SK-N-SH (cell line): ENCODE measurements around the gene AGAP2. TPM values are rescaled to one million over a fixed set of nuclear protein-coding genes. Genes with fewer than 3 reads are reported as not detected.
A peak's percentile ranks its signal among the peaks of the same experiment; 100 is the strongest.

ENCODE experiments used
- CTCF ChIA-PET: fragments of 300-600, 350-600 bp; formaldehyde crosslinking; extraction: SDS; loops from one replicate; lab custom pipeline; 2021; lab: Yijun Ruan, JAX
- POLR2A ChIA-PET: fragments of 350-600 bp; sonication (Branson Sonifier 250); formaldehyde crosslinking; extraction: SDS; loops from one replicate; lab custom pipeline; 2020; ENCODE audit warnings: antibody characterized with exemption, inconsistent platforms; lab: Yijun Ruan, JAX
- DNase-seq: peaks from one replicate; pipeline ENCODE4 v3.0.0; 2012
- H2AFZ ChIP-seq: fragments of 200-600 bp; sonication (generic); 2 replicates; pipeline ENCODE4 v1.8.1; 2016; ENCODE audit warnings: antibody characterized with exemption, mild to moderate bottlenecking, low read depth
- H3F3A ChIP-seq: fragments of 200-600 bp; sonication (generic); replicated peaks from 2 replicates; pipeline ENCODE3; 2016; ENCODE audit warnings: antibody characterized with exemption, mild to moderate bottlenecking; ENCODE audit not compliant: insufficient read depth
- H3K27ac ChIP-seq, 2 experiments: fragments of 200-500 bp in 1 of 2; fragments of 200-600 bp in 1 of 2; sonication (Bioruptor generic) in 1 of 2; sonication (generic), shearing (Covaris generic) in 1 of 2; 2 replicates each; pipeline versions ENCODE4 v1.5.1 to v1.6.1; 2014 to 2016; ENCODE audit warnings: low read depth in 2 of 2, inconsistent platforms in 1 of 2, low read length in 1 of 2, mild to moderate bottlenecking in 1 of 2, mixed read lengths in 1 of 2
- H3K27me3 ChIP-seq: fragments of 200-600 bp; sonication (generic), shearing (Covaris generic); 2 replicates; pipeline ENCODE4 v1.6.1; 2016; ENCODE audit warnings: mixed run types; ENCODE audit not compliant: insufficient read depth
- H3K36me3 ChIP-seq, 2 experiments: fragments of 200-500 bp in 1 of 2; fragments of 200-600 bp in 1 of 2; sonication (Bioruptor generic) in 1 of 2; sonication (generic) in 1 of 2; replicated peaks in 1 of 2; 2 replicates each; pipeline versions ENCODE3 to v1.5.1; 2014 to 2016; ENCODE audit warnings: low read length in 1 of 2, mild to moderate bottlenecking in 1 of 2; ENCODE audit not compliant: insufficient read depth in 2 of 2, control insufficient read depth in 1 of 2
- H3K4me1 ChIP-seq, 2 experiments: fragments of 200-500 bp in 1 of 2; fragments of 200-600 bp in 1 of 2; sonication (Bioruptor generic) in 1 of 2; sonication (generic), shearing (Covaris generic) in 1 of 2; 2 replicates each; pipeline versions ENCODE4 v1.5.1 to v1.6.1; 2014 to 2016; ENCODE audit warnings: low read depth in 1 of 2, low read length in 1 of 2, mixed run types in 1 of 2; ENCODE audit not compliant: insufficient read depth in 2 of 2, control insufficient read depth in 1 of 2
- H3K4me2 ChIP-seq: fragments of 200-600 bp; sonication (generic), shearing (Covaris generic); 2 replicates; pipeline ENCODE4 v1.6.1; 2017; ENCODE audit warnings: mixed run types
- H3K4me3 ChIP-seq, 2 experiments: fragments of 200-500 bp in 1 of 2; fragments of 200-600 bp in 1 of 2; sonication (Bioruptor generic) in 1 of 2; sonication (generic), shearing (Covaris generic) in 1 of 2; 2 replicates each; pipeline versions ENCODE4 v1.5.1 to v1.8.1; 2014 to 2016; ENCODE audit warnings: low read depth in 2 of 2, inconsistent platforms in 1 of 2, low read length in 1 of 2, mild to moderate bottlenecking in 1 of 2, mixed read lengths in 1 of 2, moderate library complexity in 1 of 2
- H3K79me2 ChIP-seq: fragments of 200-600 bp; sonication (generic); 2 replicates; pipeline ENCODE4 v1.8.1; 2017; ENCODE audit warnings: mild to moderate bottlenecking; ENCODE audit not compliant: insufficient read depth
- H3K9ac ChIP-seq: fragments of 200-600 bp; sonication (generic); 2 replicates; pipeline ENCODE4 v1.6.1; 2017; ENCODE audit warnings: mixed run types
- H3K9me2 ChIP-seq: fragments of 200-600 bp; sonication (generic); 2 replicates; pipeline ENCODE4 v1.6.1; 2017; ENCODE audit warnings: mixed run types
- H3K9me3 ChIP-seq: fragments of 200-600 bp; sonication (generic); 2 replicates; pipeline ENCODE4 v1.6.1; 2017; ENCODE audit warnings: mixed run types, mild to moderate bottlenecking, moderate library complexity
- H4K20me1 ChIP-seq: fragments of 200-600 bp; sonication (generic); 2 replicates; pipeline ENCODE4 v1.6.1; 2017; ENCODE audit warnings: mild to moderate bottlenecking, mixed run types; ENCODE audit not compliant: insufficient read depth
- EP300 ChIP-seq, 2 experiments: IDR thresholded peaks; 2 replicates each; pipeline versions ENCODE4 v1.4.0 to v1.6.1; 2012; ENCODE audit warnings: borderline replicate concordance in 1 of 2, low read depth in 1 of 2, low read length in 1 of 2
- EZH2phosphoT487 ChIP-seq: fragments of 200-600 bp; sonication (generic); IDR thresholded peaks from 2 replicates; pipeline ENCODE4 v1.6.1; 2017; ENCODE audit warnings: low read depth, mixed run types, mild to moderate bottlenecking, antibody characterized with exemption, moderate library complexity, borderline replicate concordance
- FOSL2 ChIP-seq: IDR thresholded peaks from 2 replicates; pipeline ENCODE4 v1.4.0; 2012; ENCODE audit warnings: low read depth, mild to moderate bottlenecking, moderate library complexity, borderline replicate concordance
- FOXJ3 ChIP-seq: sonication (generic); formaldehyde crosslinking; IDR thresholded peaks from 2 replicates; pipeline ENCODE4 v1.5.1; 2020; ENCODE audit warnings: mild to moderate bottlenecking, missing genetic modification reagents
- FOXM1 ChIP-seq: IDR thresholded peaks from 2 replicates; pipeline ENCODE4 v1.4.0; 2012; ENCODE audit warnings: low read depth, mild to moderate bottlenecking
- GATA2 ChIP-seq: sonication (generic); formaldehyde crosslinking; IDR thresholded peaks from 2 replicates; pipeline ENCODE4 v1.5.0; 2020; ENCODE audit warnings: mild to moderate bottlenecking, missing genetic modification reagents
- JUND ChIP-seq: IDR thresholded peaks from 2 replicates; pipeline ENCODE4 v1.4.0; 2012
- MEF2A ChIP-seq: IDR thresholded peaks from 2 replicates; pipeline ENCODE4 v1.4.0; 2012; ENCODE audit warnings: low read depth, borderline replicate concordance
- NFIC ChIP-seq: IDR thresholded peaks from 2 replicates; pipeline ENCODE4 v1.4.0; 2012; ENCODE audit warnings: borderline replicate concordance
- RAD21 ChIP-seq: IDR thresholded peaks from 2 replicates; pipeline ENCODE4 v1.6.1; 2012; ENCODE audit warnings: mild to moderate bottlenecking, low read length
- RCOR1 ChIP-seq: fragments of 150-350 bp; IDR thresholded peaks from 2 replicates; pipeline ENCODE4 v1.6.1; 2017; ENCODE audit warnings: antibody characterized with exemption, low read length
- REST ChIP-seq: IDR thresholded peaks from 2 replicates; pipeline ENCODE4 v1.6.1; 2012; ENCODE audit warnings: mild to moderate bottlenecking, low read depth, low read length, moderate library complexity
- RXRA ChIP-seq: IDR thresholded peaks from 2 replicates; pipeline ENCODE4 v1.4.0; 2012; ENCODE audit warnings: low read depth, mild to moderate bottlenecking, borderline replicate concordance
- TAF1 ChIP-seq: IDR thresholded peaks from 2 replicates; pipeline ENCODE4 v1.6.1; 2012; ENCODE audit warnings: low read depth, mild to moderate bottlenecking, low read length, moderate library complexity, borderline replicate concordance
- USF2 ChIP-seq: fragments of 150-350 bp; IDR thresholded peaks from 2 replicates; pipeline ENCODE4 v1.6.1; 2017; ENCODE audit warnings: antibody characterized with exemption, low read length, low read depth, borderline replicate concordance
- YY1 ChIP-seq: IDR thresholded peaks from 2 replicates; pipeline ENCODE4 v1.4.0; 2012; ENCODE audit warnings: low read depth, mild to moderate bottlenecking
- WGBS: methylation state at CpG from one replicate; pipeline ENCODE4 v1.1.6; 2017; ENCODE audit warnings: low lambda C conversion rate; 5-methylcytosine and 5-hydroxymethylcytosine counted together
- polyA plus RNA-seq, 3 experiments: library from polyadenylated mRNA; depleted of rRNA; stranded (reverse); fragments of >200 nt; gene quantifications; 2 replicates each; pipeline ENCODE4 v1.2.3, GENCODE V29; 2012

The AGAP2 gene
- polyA plus RNA-seq, 1 of the 3 experiments (the other 2 are of a cell fraction) = 5.2 TPM

GRCh38 chr12:57767305-57767698 lies 28.8 kb upstream of the AGAP2 start:
- Histone ChIP-seq H3K4me3 (no peak overlapping the region), H3K27me3 (no peaks in the 10 kb centered on the region; the same call in 1 of the 2 replicates), H3K4me2 (no peak overlapping the region), H3F3A (peaks cover 6% of the 10 kb centered on the region), H3K9ac (no peak overlapping the region), H3K9me3 (no peaks in the 10 kb centered on the region), H4K20me1 (no peaks in the 10 kb centered on the region), H3K79me2 (peaks cover 13% of the 10 kb centered on the region; the same call in 1 of the 2 replicates), H3K36me3 (peaks cover 5 to 19% of the 10 kb centered on the region in 2 experiments), H3K4me1 (peaks cover 3 to 33% of the 10 kb centered on the region in 2 experiments; a peak in 1 of 4 replicates), H2AFZ (no peak overlapping the region), H3K27ac (no peak overlapping the region), H3K9me2 (no peaks in the 10 kb centered on the region)
- DNase-seq = no peak
- POLR2A ChIA-PET = interaction anchor here (0.6 to 2.0 kb wide), 2 partner anchors 11 to 1060 kb away, joined by 3 to 9 read pairs; no protein-coding TSS in a partner anchor
- TF ChIP-seq USF2 (no peak), TAF1 (no peak), MEF2A (no peak), FOSL2 (no peak), RXRA (no peak), RCOR1 (no peak), FOXM1 (no peak), EP300 (IDR thresholded peaks at IDR 0.05; ENCODE audit: borderline replicate concordance in 1 of 2, low read depth in 1 of 2, low read length in 1 of 2) (no peak), EZH2phosphoT487 (no peak), RAD21 (no peak), FOXJ3 (CRISPR knock-in tag) (no peak), YY1 (no peak), NFIC (no peak), JUND (no peak)
- CTCF ChIA-PET = interaction anchor here (0.9 to 3.1 kb wide), 8 partner anchors 8 to 139 kb away, joined by 3 to 27 read pairs (median 4); no protein-coding TSS in a partner anchor

- Histone ChIP-seq H3K9me3 (no peaks in the 10 kb centered on the region), H3K27ac (no peak within 1 kb of the TSS), H3K79me2 (0 out of 2 replicates have a peak, but pooled peaks cover 11% of the 10 kb centered on the region), H2AFZ (no peak within 1 kb of the TSS), H3K9me2 (no peaks in the 10 kb centered on the region), H3K36me3 (peaks cover 5 to 19% of the 10 kb centered on the region in 2 experiments), H3F3A (peaks cover 3% of the 10 kb centered on the region), H3K27me3 (no peaks in the 10 kb centered on the region; the same call in 1 of the 2 replicates), H3K9ac (no peak within 1 kb of the TSS), H3K4me3 (peak within 1 kb of the TSS in 1 of 2 experiments; percentile 21; a peak in 1 of 4 replicates), H3K4me2 (no peak within 1 kb of the TSS), H4K20me1 (no peaks in the 10 kb centered on the region), H3K4me1 (peaks cover 3 to 33% of the 10 kb centered on the region in 2 experiments; a peak in 1 of 4 replicates)
- TF ChIP-seq GATA2 (CRISPR knock-in tag) (peak; percentile 36; the same call in 1 of the 2 replicates), REST (no peak)
- ChIA-PET POLR2A (interaction anchor here (0.6 to 2.0 kb wide), 3 partner anchors 10 to 1059 kb away, joined by 3 to 9 read pairs (median 5); partner anchors contain the start of gene TSPAN31), CTCF (interaction anchor here (0.6 to 3.1 kb wide), 14 partner anchors 10 to 232 kb away, joined by 3 to 27 read pairs (median 3); partner anchors contain the start of genes B4GALNT1 and TSFM)
- 40% methylated on average over 31 of the region's 38 CpGs for WGBS
- DNase-seq = peak; percentile 52
These were observed 28.1 kb upstream of the AGAP2 start, which contains the start of gene CYP27B1 for GRCh38 chr12:57766464-57767304. Gene CYP27B1, minus strand, starts transcription at chr12:57767078. Its CDS starts 37 bp downstream, at chr12:57767041.
